Fibroblast of the conjunctiva (primary cell): ENCODE measurements around the gene SMIM11.
"Not testable (repeated sequence)": the region's sequence is repeated elsewhere in the genome, so short reads cannot be mapped to it uniquely, and the experiment has no call there.

Source experiments
- DNase-seq: peaks from one replicate; pipeline ENCODE4 v3.0.0-alpha.2; 2010; ENCODE audit warnings: low read depth

SMIM11 gene

DNA sequence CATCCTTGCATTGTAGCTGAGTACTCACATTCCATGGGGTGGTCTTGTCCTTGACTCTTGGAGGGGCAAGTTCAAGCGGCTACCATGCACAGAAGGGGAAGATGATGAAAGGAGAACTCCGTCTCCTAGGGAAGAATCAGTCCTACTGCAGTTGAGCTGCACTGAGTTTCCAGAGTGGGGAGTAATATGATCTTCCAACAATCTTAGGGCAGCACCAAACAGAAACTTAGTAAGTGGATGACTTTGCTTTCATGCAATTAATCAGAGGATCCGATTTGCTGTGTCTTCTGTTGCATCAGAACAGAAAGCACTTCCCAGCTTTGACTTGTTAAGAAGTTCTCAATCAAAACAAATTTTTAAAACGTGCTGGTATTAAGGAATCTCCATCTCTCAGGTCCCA lies 48.5 kb downstream of the SMIM11 start, which contains the start of gene SMIM34:
Gene SMIM34 (minus strand): TSS at position 147 of the 400 bp plus-strand sequence. CDS start 112 bp downstream, at position 35.
- DNase-seq: not testable (repeated sequence)

DNA sequence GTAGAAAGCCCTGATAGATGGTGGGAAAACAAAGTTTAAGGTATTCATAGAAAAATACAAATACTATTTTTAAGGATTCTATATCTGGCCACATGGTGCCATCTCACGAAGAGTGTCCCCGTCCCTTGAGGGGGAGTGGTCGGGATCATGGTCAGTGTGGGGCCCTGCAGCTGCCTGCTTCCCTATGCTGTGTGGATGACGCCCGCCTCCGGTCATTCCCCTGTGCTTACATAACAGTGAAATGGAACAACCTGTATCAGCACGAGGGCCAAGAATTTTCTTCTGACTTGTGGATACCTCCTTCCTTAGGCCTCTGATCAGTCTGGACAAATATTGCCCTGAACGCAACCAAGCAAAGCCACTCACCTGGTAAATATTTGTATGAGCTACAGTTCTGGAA lies 52.0 kb downstream of the SMIM11 start:
- DNase-seq: not testable (repeated sequence)

GRCh38 chr21:34428441-34428840 lies 53.1 kb downstream of the SMIM11 start:
- not testable (repeated sequence) for DNase-seq

DNA sequence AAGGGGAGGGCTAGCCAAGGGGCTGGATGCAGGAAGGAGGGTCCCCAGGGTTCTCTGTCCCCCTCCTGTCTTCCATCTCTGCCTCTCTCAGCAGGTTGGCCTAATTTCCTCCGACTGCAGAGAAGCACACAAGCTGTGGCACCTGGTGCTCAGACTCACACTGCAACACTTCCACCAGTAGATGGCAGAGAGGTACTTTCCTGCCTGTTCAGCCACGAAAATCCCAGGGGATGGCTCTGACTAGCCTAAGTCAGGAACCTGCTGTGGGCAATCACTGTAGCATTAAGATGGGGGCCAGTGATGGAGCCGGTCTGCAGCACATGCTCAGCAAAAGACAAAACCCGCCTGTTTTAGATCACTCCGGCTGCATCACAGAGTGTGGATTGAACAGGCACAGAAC lies 54.4 kb downstream of the SMIM11 start:
- not testable (repeated sequence) for DNase-seq
